ENCODE results near the gene OR2V2. TPM values are rescaled to one million over a fixed set of nuclear protein-coding genes. Genes with fewer than 3 reads are reported as not detected.

The OR2V2 gene
- total and polyA plus RNA-seq, 10 of the 15 experiments (the other 5 are each of a cell fraction or from before 2014, with no cell fraction given): 0.26 TPM; not detected in 9

- Histone ChIP-seq H3K79me2 (ENCODE audit: control insufficient read depth, insufficient read depth, low read length) (no peaks in the 10 kb centered on the region), H3K9ac (ENCODE audit: control insufficient read depth, insufficient read depth, low read length) (no peak overlapping the region), H3K27ac (ENCODE audit: control insufficient read depth, insufficient read depth) (peak overlapping the region; percentile 55), H3K9me3 (replicated peaks; ENCODE audit: control insufficient read depth, insufficient read depth, low read length) (no peaks in the 10 kb centered on the region; the same call in 2 of the 3 replicates), H3K4me2 (ENCODE audit: control insufficient read depth, insufficient read depth) (peak overlapping the region; percentile 91), H4K20me1 (ENCODE audit: control insufficient read depth, insufficient read depth) (no peaks in the 10 kb centered on the region), H3K36me3 (ENCODE audit: control insufficient read depth in 2 of 2, insufficient read depth in 2 of 2, low read length in 1 of 2) (no peaks in the 10 kb centered on the region), H3K27me3 (replicated peaks in 1 of 2; ENCODE audit: control insufficient read depth in 2 of 2, insufficient read depth in 2 of 2, low read length in 1 of 2) (no peaks in the 10 kb centered on the region), H3K4me1 (ENCODE audit: control insufficient read depth, insufficient read depth, low read length) (peaks cover 25% of the 10 kb centered on the region), H3K4me3 (no peak overlapping the region), H2AFZ (ENCODE audit: control insufficient read depth, low read depth, low read length) (no peak overlapping the region)
- ChIA-PET CTCF (interaction anchor here (0.7 to 5.3 kb wide), 8 partner anchors 9 to 293 kb away, joined by 3 to 37 read pairs (median 6); no protein-coding TSS in a partner anchor), POLR2A (interaction anchor here (0.5 kb wide), 1 partner anchor 28 kb away, joined by 3 read pairs; no protein-coding TSS in a partner anchor), RAD21 (ENCODE audit: unreplicated experiment) (interaction anchor here (1.0 to 1.4 kb wide), 3 partner anchors 9 to 290 kb away, joined by 3 to 4 read pairs (median 4); no protein-coding TSS in a partner anchor), SMC1A (ENCODE audit: uncharacterized antibody, unreplicated experiment) (interaction anchor here (0.9 to 3.2 kb wide), 7 partner anchors 8 to 356 kb away, joined by 3 to 9 read pairs (median 4); no protein-coding TSS in a partner anchor)
- in situ Hi-C loops (cut with MboI): loop anchor here (5.0 kb wide), 1 partner anchor 357 kb away; the partner anchor contains the start of gene MGAT1
- FAIRE-seq (peak; percentile 85), DNase-seq (ENCODE audit: low read depth, low spot score) (no peak), ATAC-seq (peak; percentile 89)
- 39% methylated on average over 20 of the region's 20 CpGs for WGBS (ENCODE audit: insufficient coverage, insufficient replicate concordance, low lambda C conversion rate, missing lambda C conversion rate)
- intact Hi-C loops (cut with micrococcal nuclease; ENCODE audit: unreplicated experiment): loop anchor here (2.0 to 10.0 kb wide), 6 partner anchors 55 to 377 kb away; partner anchors contain the start of gene MGAT1
- no TSS peak for BruUV-seq (replicated peaks)
- peak; percentile 95 for TF ChIP-seq RAD21 (IDR thresholded peaks at IDR 0.05; ENCODE audit: insufficient read depth, low read depth, low read length)
- TF ChIP-seq CEBPZ (IDR thresholded peaks at IDR 0.05; ENCODE audit: low read depth, low read length): no peak
- TF ChIP-seq MEF2B (IDR thresholded peaks at IDR 0.05; ENCODE audit: partially characterized antibody, poor library complexity, severe bottlenecking): no peak
- TF ChIP-seq SIN3A (IDR thresholded peaks at IDR 0.05; ENCODE audit: low read depth, low read length): 0 out of 2 replicates have a peak, but pooled peaks have one; percentile 23
- no peak for TF ChIP-seq HDAC6 (IDR thresholded peaks at IDR 0.05; ENCODE audit: unreplicated experiment)
- no peak for TF ChIP-seq SUZ12 (IDR thresholded peaks at IDR 0.05; ENCODE audit: unreplicated experiment)
- TF ChIP-seq CBFB (IDR thresholded peaks at IDR 0.05; ENCODE audit: low read depth): no peak
- TF ChIP-seq SMC3 (IDR thresholded peaks at IDR 0.05; ENCODE audit: borderline replicate concordance, low read length): peak; percentile 84
- 0 out of 2 replicates have a peak, but pooled peaks have one; percentile 23 for TF ChIP-seq MTA2 (IDR thresholded peaks at IDR 0.05; ENCODE audit: low read depth)
- no peak for TF ChIP-seq NFYB (IDR thresholded peaks at IDR 0.05; ENCODE audit: insufficient read depth, low read depth, low read length)
- TF ChIP-seq PBX3 (IDR thresholded peaks at IDR 0.05; ENCODE audit: insufficient replicate concordance, low read depth, low read length): no peak
- no peak for TF ChIP-seq NR2C1 (IDR thresholded peaks at IDR 0.05)
- no peak for TF ChIP-seq ATF3 (IDR thresholded peaks at IDR 0.05; ENCODE audit: borderline replicate concordance, extremely low read depth, low read depth, low read length)
- TF ChIP-seq SP1 (IDR thresholded peaks at IDR 0.05; ENCODE audit: low read depth, low read length): no peak
- no peak for TF ChIP-seq ZZZ3 (IDR thresholded peaks at IDR 0.05; ENCODE audit: control insufficient read depth, insufficient read length, low read depth)
- TF ChIP-seq PML (IDR thresholded peaks at IDR 0.05; ENCODE audit: low read length): no peak
- TF ChIP-seq TCF3 (IDR thresholded peaks at IDR 0.05; ENCODE audit: borderline replicate concordance, insufficient read depth, low read depth, low read length): no peak
- TF ChIP-seq EZH2 (IDR thresholded peaks at IDR 0.05; ENCODE audit: borderline replicate concordance, control insufficient read depth, low read depth, low read length): no peak
These were observed 12.1 kb downstream of the OR2V2 start for GRCh38 chr5:181159286-181160151.
